GM20431 (cell line): ENCODE results near the gene TMEM38A.
"Not testable (repeated sequence)": the region's sequence is repeated elsewhere in the genome, so short reads cannot be mapped to it uniquely, and the experiment has no call there.

ENCODE experiments used
- in situ Hi-C: fragments of 300-500 bp; cut with MseI, MboI; formaldehyde crosslinking; loops from one replicate; pipeline ENCODE4 v1.15.0; 2020; ENCODE audit warnings: low sequenced_read_pairs; ENCODE audit not compliant: unreplicated experiment

Gene TMEM38A

DNA sequence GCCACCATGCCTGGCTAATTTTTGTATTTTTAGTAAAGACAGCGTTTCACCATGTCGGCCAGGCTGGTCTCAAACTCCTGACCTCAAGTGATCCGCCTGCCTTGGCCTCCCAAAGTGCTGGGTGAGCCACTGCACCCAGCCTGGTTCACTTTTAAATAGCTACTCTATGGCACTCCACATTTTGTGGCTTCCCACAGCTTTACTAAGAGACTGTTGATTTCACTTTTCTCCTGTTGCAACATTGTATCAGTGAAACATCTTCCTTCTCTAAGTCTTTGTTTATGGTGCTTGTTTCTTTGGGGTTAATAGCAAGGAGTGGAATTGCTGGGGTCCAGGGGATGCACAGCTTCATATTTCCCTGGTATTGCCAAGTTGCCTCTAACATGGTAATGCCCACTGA lies 12.3 kb downstream of the TMEM38A start:
- in situ Hi-C loops, result no loop called here

DNA sequence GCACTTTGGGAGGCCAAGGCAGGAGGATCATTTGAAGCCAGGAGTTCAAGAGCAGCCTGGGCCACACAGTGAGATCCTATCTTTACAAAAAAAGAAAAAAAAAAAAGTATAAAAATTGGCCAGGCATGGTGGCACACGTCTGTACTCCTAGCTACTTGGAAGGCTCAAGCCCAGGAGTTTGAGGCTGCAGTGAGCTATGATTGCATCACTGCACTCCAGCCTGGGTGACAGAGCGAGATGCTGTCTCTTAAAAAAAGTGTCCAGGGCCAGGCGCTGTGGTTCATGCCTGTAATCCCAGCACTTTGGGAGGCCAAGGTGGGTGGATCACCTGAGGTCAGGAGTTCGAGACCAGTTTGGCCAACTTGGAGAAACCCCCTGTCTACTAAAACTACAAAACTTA lies 12.9 kb downstream of the TMEM38A start:
- in situ Hi-C loops, result not testable (repeated sequence)

DNA sequence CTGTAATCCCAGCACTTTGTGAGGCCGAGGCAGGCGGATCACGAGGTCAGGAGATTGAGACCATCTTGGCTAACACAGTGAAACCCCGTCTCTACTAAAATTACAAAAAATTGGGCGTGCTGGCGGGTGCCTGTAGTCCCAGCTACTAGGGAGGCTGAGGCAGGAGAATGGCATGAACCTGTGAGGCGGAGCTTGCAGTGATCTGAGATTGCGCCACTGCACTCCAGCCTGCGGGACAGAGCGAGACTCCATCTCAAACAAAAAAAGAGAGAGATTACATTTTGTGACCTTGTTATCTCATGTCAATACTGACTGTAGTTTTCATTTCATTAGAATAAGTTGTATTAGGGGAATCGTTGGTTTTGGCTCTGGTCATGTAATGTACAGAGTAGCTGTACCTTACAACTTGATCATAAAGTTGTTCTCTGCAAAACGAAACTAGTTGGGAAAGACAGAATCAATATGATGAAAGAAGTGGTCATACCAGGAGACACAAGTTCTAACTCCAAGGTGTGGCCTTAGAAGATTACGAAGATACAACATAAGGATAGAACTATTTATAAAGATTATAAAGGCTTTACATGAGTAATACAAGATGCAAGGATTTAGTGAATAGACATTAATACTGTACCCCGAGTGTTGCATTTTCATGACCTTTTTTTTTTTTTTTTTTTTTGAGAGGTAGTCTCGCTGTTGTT lies 15.3 kb downstream of the TMEM38A start:
- in situ Hi-C loops, result no loop called here

DNA sequence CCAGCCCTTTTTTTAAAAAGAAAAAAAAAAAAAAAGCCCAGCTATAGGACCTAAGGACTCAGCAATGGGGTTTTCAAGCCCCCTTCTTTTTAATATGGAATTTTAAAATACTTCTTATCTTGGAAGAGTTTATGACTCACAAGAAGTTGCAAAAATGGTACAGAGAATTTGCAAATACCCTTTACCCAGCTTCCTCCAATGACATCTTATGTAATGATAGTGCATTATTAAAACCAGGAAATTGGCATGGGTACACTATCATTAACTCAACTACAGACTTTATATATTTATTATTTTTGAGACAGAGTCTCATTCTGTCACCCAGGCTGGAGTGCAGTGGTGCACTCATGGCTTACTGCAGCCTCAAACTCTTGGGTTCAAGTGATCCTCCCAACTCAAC lies 16.1 kb downstream of the TMEM38A start:
- in situ Hi-C loops, result no loop called here

DNA sequence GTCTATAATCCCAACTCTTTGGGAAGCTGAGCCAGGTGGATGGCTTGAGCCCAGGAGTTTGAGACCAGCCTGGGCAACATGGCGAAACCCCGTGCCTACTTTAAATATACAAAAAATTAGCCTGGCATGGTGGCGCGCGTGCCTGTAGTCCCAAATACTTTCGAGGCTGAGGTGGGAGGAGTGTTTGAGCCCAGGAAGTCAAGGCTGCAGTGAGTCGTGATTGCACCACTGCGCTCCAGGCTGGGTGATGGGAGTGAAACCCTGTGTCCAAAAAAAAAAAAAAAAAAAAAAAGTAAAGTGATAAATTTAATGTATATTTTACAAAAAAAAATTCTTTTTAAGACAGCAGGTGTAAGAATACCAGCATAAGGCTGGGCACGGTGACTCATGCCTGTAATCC lies 17.6 kb downstream of the TMEM38A start:
- in situ Hi-C loops, result no loop called here

DNA sequence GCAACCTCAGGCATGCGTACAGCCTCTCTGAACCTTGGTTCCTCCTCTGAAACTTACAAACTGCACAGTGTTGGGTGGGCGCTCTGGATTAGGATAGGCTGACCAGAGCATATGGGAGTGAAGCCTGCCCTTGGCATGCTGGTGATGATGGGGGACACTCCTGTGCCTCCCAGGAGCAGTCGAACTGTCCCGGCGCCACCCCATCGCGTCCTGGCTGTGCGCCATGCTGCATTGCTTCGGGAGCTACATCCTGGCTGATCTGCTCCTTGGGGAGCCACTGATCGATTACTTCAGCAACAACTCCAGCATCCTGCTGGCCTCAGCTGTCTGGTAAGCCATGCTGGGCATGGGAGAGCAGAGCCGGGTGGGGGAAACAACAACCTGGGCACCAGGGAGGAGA lies 18.9 kb downstream of the TMEM38A start:
- in situ Hi-C loops, result no loop called here

DNA sequence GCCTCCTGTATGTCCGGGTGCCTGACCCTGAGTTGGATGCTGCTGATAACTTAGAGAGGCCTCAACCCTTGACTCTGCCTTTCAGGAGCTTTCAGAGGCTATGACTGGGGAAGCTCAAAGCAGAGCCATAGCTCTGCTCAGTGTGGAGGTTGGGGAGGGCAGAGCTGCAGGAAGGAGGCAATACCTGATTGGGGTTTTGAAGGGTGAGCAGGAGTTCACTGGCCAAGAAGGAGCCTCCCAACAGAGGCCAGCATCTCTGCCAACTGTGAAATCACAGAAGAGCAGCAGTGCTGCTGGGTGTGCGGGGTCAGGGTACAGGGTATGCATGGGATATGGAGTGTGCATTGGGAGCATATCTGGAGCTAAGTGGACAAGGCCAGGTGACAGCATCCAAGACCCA lies 21.6 kb downstream of the TMEM38A start:
- in situ Hi-C loops, result no loop called here

DNA sequence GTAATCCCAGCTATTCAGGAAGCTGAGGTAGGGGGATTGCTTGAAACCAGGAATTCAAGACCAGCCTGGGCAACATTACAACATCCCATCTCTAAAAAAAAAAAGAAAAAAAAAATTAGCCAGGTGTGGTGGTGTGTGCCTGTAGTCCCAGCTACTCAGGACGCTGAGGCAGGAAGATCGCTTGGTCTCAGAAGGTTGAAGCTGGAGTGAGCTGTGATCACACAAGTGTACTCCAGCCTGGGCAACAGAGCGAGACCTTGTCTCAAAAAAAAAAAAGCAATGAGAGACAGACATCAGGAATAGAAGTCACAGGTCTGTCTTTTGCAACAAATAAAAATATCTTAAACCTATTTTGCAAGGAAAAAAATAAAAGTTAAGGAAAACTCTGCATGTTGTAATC lies 23.3 kb downstream of the TMEM38A start:
- in situ Hi-C loops, result no loop called here

DNA sequence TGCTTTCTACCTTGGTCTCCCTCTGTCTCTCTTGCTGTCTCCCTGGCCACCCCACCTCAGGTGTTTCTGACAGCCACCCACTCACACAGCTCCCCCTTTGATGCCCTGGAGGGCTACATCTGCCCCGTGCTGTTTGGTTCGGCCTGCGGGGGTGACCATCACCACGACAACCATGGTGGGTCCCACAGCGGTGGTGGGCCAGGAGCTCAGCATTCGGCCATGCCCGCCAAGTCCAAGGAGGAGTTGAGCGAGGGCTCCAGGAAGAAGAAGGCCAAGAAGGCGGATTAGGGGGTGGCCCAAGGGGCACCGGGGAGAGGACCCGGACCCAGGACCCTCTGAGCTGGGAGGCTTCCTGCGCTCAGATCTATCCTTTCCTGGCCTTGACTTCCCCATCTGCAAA lies 27.1 kb downstream of the TMEM38A start:
- in situ Hi-C loops, result no loop called here

DNA sequence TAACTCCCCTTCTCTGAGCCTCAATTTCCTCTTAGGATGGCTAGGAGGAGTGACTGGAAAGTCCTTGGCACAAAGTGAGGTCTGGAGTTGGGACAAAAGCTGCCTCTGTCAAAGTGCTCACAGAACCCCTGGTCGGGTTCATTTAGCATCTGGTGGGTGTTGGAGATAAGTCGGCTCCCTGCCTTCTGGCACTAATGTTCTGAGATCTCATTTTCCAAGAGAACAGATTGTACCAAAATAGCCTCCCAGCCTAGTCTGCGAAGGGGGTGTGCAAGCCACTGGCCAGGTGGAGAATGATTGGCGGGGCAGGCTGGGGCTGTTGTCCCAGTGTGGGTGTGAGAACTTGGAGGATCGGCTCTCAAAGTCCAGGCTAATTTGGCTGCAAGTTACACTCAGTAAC lies 38.0 kb downstream of the TMEM38A start:
- in situ Hi-C loops, result no loop called here

DNA sequence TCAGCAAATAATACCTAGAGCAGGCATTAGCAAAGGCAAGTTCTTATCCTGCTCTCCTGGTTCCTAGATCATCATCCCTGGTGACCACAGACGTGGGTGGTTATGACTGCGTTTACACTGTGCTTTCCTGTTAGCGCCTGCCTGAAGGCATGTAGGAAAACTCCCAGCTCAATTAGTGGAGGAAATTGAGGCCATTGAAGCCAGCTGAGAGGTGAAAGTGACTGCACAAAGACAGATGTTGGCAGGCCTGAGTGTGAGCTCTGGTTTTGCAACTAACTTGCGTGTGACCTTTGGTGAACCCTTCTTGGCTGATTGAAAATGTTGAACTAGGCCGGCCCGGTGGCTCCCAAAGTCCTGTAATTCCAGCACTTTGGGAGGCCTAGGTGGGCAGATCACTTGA lies 41.2 kb downstream of the TMEM38A start:
- in situ Hi-C loops, result no loop called here

DNA sequence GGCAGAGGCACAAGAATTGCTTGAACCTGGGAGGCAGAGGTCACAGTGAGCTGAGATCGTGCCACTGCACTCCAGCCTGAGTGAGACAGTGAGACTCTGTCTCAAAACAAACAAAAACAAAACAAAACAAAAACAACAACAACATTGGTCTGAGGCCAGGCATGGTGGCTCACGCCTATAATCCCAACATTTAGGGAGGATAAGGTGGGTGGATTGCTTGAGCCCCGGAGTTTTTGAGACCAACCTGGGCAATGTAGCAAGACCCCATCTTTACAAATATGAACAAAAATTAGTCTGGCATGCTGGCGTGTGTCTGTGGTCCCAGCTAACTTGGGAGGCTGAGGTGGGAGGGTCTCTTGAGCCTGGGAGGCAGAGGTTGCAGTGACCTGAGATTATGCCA lies 42.7 kb downstream of the TMEM38A start:
- in situ Hi-C loops, result no loop called here

DNA sequence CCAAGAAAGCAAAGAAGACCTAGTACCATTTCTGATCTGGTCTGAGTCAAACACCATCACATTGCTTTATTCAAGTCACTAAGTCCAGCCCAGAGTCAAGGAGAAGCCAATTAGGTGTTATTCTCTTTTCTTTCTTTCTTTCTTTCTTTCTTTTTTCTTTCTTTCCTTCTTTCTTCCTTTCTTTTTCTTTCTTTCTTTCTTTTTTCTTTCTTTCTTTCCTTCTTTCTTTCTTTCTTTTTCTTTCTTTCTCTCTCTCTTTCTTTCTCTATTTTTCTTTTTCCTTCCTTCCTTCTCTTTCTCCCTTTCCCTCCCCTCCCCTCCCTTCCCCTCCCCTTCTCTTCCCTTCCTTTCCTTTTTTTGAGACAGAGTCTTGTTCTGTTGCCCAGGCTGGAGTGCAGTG lies 49.9 kb downstream of the TMEM38A start:
- in situ Hi-C loops, result not testable (repeated sequence)

DNA sequence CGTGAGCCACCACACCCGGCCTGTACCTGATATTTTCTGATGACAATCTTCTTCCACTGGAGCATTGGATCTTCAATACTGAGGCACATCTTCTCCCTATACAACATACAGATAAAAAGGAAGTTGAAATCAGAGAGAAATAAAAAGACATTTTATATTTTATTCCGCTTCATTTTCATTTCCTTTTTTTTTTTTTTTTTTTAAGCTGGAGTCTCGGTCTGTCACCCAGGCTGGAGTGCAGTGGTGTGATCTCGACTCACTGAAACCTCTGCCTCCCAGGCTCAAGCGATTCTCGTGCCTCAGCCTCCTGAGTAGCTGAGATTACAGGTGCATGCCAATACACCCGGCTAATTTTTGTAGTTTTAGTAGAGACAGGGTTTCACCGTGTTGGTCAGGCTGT lies 51.4 kb downstream of the TMEM38A start:
- in situ Hi-C loops, result not testable (repeated sequence)

DNA sequence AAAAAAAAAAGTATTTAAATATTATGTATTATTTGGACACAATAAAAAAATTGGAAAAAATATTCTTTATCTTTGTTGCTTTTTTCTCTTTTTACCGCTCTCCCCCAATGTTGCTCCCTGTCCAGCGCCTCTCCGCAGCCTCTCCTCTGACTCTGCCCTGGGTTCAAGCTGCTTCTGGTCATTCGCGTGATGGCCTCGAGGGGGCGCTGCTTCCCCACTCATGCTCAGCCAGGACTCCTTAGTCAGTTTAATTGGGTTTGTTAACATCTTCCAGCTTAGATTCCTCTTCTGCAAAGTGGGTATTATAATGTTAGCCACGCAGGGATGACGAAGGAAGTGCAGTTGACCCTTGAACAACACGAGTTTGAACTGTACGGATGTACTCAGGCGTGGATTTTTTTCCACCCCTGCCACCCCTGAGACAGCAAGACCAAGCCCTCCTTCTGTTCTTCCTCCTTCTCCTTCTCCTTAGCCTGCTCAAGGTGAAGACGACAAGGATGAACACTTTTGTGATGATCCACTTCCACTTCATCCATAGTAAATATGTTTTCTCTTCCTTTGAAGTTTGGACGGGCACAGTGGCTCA lies 53.9 kb downstream of the TMEM38A start:
- in situ Hi-C loops, result no loop called here

DNA sequence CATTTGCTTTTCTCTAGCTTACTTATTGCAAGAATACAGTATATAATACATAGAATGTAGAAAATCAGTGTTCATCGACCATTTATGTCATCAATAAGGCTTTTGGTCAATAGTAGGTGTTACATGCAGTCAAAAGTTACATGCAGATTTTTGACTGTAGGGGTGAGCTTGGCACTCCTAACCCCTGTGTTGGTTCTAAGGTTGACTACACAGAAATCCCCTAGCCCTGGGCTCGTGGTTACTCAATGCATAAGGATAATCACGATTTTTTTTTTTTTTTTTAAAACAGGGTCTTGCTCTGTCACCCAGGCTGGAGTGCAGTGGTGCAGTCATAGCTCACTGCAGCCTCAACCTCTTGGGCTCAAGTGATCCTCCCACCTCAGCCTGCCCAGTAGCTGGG lies 54.7 kb downstream of the TMEM38A start:
- in situ Hi-C loops, result no loop called here

DNA sequence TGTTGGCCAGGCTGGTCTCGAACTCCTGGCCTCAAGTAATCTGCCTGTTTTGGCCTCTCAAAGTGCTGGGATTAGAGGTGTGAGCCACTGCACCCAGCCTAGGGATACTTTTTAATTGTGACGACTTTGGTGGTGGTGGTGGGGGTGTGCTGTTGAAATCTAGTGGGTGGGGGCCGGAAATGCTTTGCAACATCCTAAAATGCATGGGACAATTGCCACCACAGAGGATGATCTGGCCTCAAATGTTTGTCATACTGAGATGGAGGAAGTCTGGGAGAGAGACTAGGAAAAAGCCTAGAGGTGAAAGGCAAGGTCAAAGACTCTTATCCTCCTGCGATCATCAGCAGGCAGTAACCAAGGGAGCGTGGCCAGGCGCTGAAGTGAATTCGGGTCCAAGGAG lies 60.1 kb downstream of the TMEM38A start:
- in situ Hi-C loops, result no loop called here

DNA sequence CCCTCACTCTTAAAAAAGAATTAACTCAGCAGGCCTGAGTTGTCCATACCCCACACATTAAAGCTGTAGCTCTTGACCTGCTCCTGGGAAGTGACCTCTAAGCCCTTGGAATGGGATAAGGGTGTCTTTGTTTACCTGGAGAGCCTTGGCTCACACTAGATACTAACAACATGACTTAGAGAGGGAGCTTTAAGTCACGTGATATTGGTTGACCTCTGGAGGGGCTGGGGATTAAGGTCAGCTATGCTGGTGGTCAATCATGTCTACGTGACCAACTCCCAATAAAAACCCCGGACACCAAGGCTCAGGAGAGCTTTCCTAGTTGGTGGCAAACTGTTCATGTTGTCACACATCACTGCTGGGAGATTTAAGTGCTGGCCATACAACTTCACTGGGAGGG lies 61.7 kb downstream of the TMEM38A start:
- in situ Hi-C loops, result no loop called here

DNA sequence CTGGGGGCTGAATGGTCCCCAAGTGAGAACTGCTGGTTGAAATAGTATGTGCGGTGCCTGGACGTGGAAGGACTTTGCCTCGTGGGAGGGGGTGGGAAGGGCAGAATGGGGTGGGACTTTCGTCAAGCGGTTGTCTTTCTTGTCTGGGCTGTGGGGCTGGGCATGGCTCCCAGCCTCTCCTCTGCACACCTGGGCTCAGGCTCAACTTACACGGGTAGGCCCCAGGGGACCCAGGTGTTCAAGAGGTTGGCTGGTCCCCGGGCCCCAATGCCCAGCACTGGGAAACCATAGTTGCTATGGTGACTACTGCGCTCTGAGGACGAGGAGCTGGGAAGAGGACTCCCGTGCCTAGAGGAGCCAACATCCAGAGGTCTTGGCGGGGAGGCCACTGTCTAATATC lies 66.0 kb downstream of the TMEM38A start:
- in situ Hi-C loops, result no loop called here

DNA sequence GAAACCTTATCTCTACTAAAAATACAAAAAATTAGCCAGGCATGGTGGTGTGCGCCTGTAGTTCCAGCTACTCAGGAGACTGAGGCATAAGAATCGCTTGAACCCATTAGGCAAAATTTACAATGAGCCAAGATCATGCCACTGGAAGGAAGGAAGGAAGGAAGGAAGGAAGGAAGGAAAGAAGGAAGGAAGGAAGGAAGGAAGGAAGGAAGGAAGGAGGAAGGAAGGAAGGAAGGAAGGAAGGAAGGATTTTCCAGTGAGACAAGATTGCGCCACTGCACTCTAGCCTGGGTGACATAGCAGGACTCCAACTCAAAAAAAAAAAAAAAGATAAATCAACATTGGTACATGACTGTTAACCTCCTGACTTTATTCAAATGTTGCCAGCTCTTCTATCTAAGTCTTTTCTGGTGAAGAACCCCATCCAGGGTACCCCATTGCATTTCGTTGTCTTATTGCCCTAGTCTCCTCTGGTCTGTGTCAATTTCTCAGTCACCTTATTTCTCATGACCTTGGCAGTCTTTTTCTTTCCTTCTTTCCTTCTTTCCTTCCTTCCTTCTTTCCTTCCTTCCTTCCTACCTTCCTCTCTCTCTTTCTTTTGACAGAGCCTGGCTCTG lies 74.8 kb downstream of the TMEM38A start:
- in situ Hi-C loops, result not testable (repeated sequence)

DNA sequence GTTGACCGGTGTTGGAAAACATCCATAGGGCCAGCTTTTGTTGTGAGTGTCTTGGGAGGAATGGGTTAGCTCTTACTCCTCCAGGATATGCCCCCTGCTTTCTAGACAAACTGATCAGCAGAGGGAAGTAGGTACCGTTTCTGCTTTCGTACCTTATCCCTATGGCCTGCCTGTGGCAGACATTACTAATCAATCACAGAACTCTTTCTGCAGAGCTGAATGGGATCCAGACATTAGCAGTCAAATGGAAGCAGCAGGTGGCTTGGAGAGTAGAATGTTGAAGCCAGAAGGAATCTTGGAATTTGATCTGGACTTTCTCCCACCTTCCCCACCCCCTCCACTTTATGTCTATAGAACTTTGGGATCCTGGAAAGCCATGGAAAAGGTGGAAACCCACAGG lies 75.8 kb downstream of the TMEM38A start:
- in situ Hi-C loops, result no loop called here

DNA sequence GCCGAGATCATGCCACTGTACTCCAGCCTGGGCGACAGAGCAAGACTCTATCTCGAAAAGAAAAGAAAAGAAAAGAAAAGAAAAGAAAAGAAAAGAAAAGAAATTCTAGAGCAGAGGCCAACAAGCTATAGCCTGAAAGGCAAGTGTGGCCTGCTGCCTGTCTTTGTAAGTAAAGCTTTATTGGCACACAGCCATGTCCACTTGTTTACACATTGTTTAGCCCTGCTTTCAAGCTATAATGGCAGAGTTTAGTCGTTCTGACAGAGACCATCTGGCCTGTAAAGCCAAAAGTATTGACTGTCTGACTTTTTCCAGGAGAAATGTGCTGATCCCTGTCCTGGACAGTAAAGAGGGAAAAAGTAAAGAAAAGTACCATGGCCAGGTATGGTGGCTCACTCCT lies 77.0 kb downstream of the TMEM38A start:
- in situ Hi-C loops, result no loop called here
